SK-N-SH (cell line): ENCODE results near the gene RPL13. TPM values are rescaled to one million over a fixed set of nuclear protein-coding genes. Genes with fewer than 3 reads are reported as not detected.
"Not testable (repeated sequence)": the region's sequence is repeated elsewhere in the genome, so short reads cannot be mapped to it uniquely, and the experiment has no call there.

ENCODE experiments used
- CTCF ChIA-PET: fragments of 300-600, 350-600 bp; formaldehyde crosslinking; extraction: SDS; loops from one replicate; lab custom pipeline; 2021; lab: Yijun Ruan, JAX
- POLR2A ChIA-PET: fragments of 350-600 bp; sonication (Branson Sonifier 250); formaldehyde crosslinking; extraction: SDS; loops from one replicate; lab custom pipeline; 2020; ENCODE audit warnings: antibody characterized with exemption, inconsistent platforms; lab: Yijun Ruan, JAX
- DNase-seq: peaks from one replicate; pipeline ENCODE4 v3.0.0; 2012
- H2AFZ ChIP-seq: fragments of 200-600 bp; sonication (generic); 2 replicates; pipeline ENCODE4 v1.8.1; 2016; ENCODE audit warnings: antibody characterized with exemption, mild to moderate bottlenecking, low read depth
- H3F3A ChIP-seq: fragments of 200-600 bp; sonication (generic); replicated peaks from 2 replicates; pipeline ENCODE3; 2016; ENCODE audit warnings: antibody characterized with exemption, mild to moderate bottlenecking; ENCODE audit not compliant: insufficient read depth
- H3K27ac ChIP-seq, 2 experiments: fragments of 200-500 bp in 1 of 2; fragments of 200-600 bp in 1 of 2; sonication (Bioruptor generic) in 1 of 2; sonication (generic), shearing (Covaris generic) in 1 of 2; 2 replicates each; pipeline versions ENCODE4 v1.5.1 to v1.6.1; 2014 to 2016; ENCODE audit warnings: low read depth in 2 of 2, inconsistent platforms in 1 of 2, low read length in 1 of 2, mild to moderate bottlenecking in 1 of 2, mixed read lengths in 1 of 2
- H3K27me3 ChIP-seq: fragments of 200-600 bp; sonication (generic), shearing (Covaris generic); 2 replicates; pipeline ENCODE4 v1.6.1; 2016; ENCODE audit warnings: mixed run types; ENCODE audit not compliant: insufficient read depth
- H3K36me3 ChIP-seq, 2 experiments: fragments of 200-500 bp in 1 of 2; fragments of 200-600 bp in 1 of 2; sonication (Bioruptor generic) in 1 of 2; sonication (generic) in 1 of 2; replicated peaks in 1 of 2; 2 replicates each; pipeline versions ENCODE3 to v1.5.1; 2014 to 2016; ENCODE audit warnings: low read length in 1 of 2, mild to moderate bottlenecking in 1 of 2; ENCODE audit not compliant: insufficient read depth in 2 of 2, control insufficient read depth in 1 of 2
- H3K4me1 ChIP-seq, 2 experiments: fragments of 200-500 bp in 1 of 2; fragments of 200-600 bp in 1 of 2; sonication (Bioruptor generic) in 1 of 2; sonication (generic), shearing (Covaris generic) in 1 of 2; 2 replicates each; pipeline versions ENCODE4 v1.5.1 to v1.6.1; 2014 to 2016; ENCODE audit warnings: low read depth in 1 of 2, low read length in 1 of 2, mixed run types in 1 of 2; ENCODE audit not compliant: insufficient read depth in 2 of 2, control insufficient read depth in 1 of 2
- H3K4me2 ChIP-seq: fragments of 200-600 bp; sonication (generic), shearing (Covaris generic); 2 replicates; pipeline ENCODE4 v1.6.1; 2017; ENCODE audit warnings: mixed run types
- H3K4me3 ChIP-seq, 2 experiments: fragments of 200-500 bp in 1 of 2; fragments of 200-600 bp in 1 of 2; sonication (Bioruptor generic) in 1 of 2; sonication (generic), shearing (Covaris generic) in 1 of 2; 2 replicates each; pipeline versions ENCODE4 v1.5.1 to v1.8.1; 2014 to 2016; ENCODE audit warnings: low read depth in 2 of 2, inconsistent platforms in 1 of 2, low read length in 1 of 2, mild to moderate bottlenecking in 1 of 2, mixed read lengths in 1 of 2, moderate library complexity in 1 of 2
- H3K79me2 ChIP-seq: fragments of 200-600 bp; sonication (generic); 2 replicates; pipeline ENCODE4 v1.8.1; 2017; ENCODE audit warnings: mild to moderate bottlenecking; ENCODE audit not compliant: insufficient read depth
- H3K9ac ChIP-seq: fragments of 200-600 bp; sonication (generic); 2 replicates; pipeline ENCODE4 v1.6.1; 2017; ENCODE audit warnings: mixed run types
- H3K9me2 ChIP-seq: fragments of 200-600 bp; sonication (generic); 2 replicates; pipeline ENCODE4 v1.6.1; 2017; ENCODE audit warnings: mixed run types
- H3K9me3 ChIP-seq: fragments of 200-600 bp; sonication (generic); 2 replicates; pipeline ENCODE4 v1.6.1; 2017; ENCODE audit warnings: mixed run types, mild to moderate bottlenecking, moderate library complexity
- H4K20me1 ChIP-seq: fragments of 200-600 bp; sonication (generic); 2 replicates; pipeline ENCODE4 v1.6.1; 2017; ENCODE audit warnings: mild to moderate bottlenecking, mixed run types; ENCODE audit not compliant: insufficient read depth
- CHD2 ChIP-seq: fragments of 150-350 bp; IDR thresholded peaks from 2 replicates; pipeline ENCODE4 v1.6.1; 2018; ENCODE audit warnings: low read length; ENCODE audit not compliant: partially characterized antibody
- CTCF ChIP-seq: fragments of 200-600 bp; sonication (generic); IDR thresholded peaks from 2 replicates; pipeline ENCODE4 v1.6.1; 2017; ENCODE audit warnings: antibody characterized with exemption, mild to moderate bottlenecking, moderate library complexity
- FOSL2 ChIP-seq: IDR thresholded peaks from 2 replicates; pipeline ENCODE4 v1.4.0; 2012; ENCODE audit warnings: low read depth, mild to moderate bottlenecking, moderate library complexity, borderline replicate concordance
- FOXJ3 ChIP-seq: sonication (generic); formaldehyde crosslinking; IDR thresholded peaks from 2 replicates; pipeline ENCODE4 v1.5.1; 2020; ENCODE audit warnings: mild to moderate bottlenecking, missing genetic modification reagents
- JUND ChIP-seq: IDR thresholded peaks from 2 replicates; pipeline ENCODE4 v1.4.0; 2012
- PBX3 ChIP-seq: IDR thresholded peaks from 2 replicates; pipeline ENCODE4; 2012
- REST ChIP-seq: IDR thresholded peaks from 2 replicates; pipeline ENCODE4 v1.6.1; 2012; ENCODE audit warnings: mild to moderate bottlenecking, low read depth, low read length, moderate library complexity
- SMC3 ChIP-seq: IDR thresholded peaks from 2 replicates; pipeline ENCODE4 v1.6.1; 2012; ENCODE audit warnings: low read depth, low read length, improper control_type of control experiment
- TAF1 ChIP-seq: IDR thresholded peaks from 2 replicates; pipeline ENCODE4 v1.6.1; 2012; ENCODE audit warnings: low read depth, mild to moderate bottlenecking, low read length, moderate library complexity, borderline replicate concordance
- YY1 ChIP-seq: IDR thresholded peaks from 2 replicates; pipeline ENCODE4 v1.4.0; 2012; ENCODE audit warnings: low read depth, mild to moderate bottlenecking
- ZBTB33 ChIP-seq: IDR thresholded peaks from 2 replicates; pipeline ENCODE4 v1.4.0; 2012; ENCODE audit warnings: low read depth, borderline replicate concordance
- WGBS: methylation state at CpG from one replicate; pipeline ENCODE4 v1.1.6; 2017; ENCODE audit warnings: low lambda C conversion rate; 5-methylcytosine and 5-hydroxymethylcytosine counted together
- polyA plus RNA-seq, 3 experiments: library from polyadenylated mRNA; depleted of rRNA; stranded (reverse); fragments of >200 nt; gene quantifications; 2 replicates each; pipeline ENCODE4 v1.2.3, GENCODE V29; 2012

Gene RPL13
- polyA plus RNA-seq, 1 of the 3 experiments (the other 2 are of a cell fraction), result 4,635 TPM

GRCh38 chr16:89570342-89570923, 10.0 kb downstream of the RPL13 start (continued):
- TF ChIP-seq REST (no peak), TAF1 (no peak), PBX3 (no peak), ZBTB33 (no peak)

- H3K36me3 ChIP-seq, H3K9ac ChIP-seq, H3K27ac ChIP-seq, H4K20me1 ChIP-seq, CTCF ChIA-PET, H3K27me3 ChIP-seq, H2AFZ ChIP-seq, POLR2A ChIA-PET, H3K9me2 ChIP-seq, H3K4me3 ChIP-seq, H3K4me2 ChIP-seq, H3K9me3 ChIP-seq, H3K79me2 ChIP-seq, DNase-seq, H3F3A ChIP-seq: not testable (repeated sequence)
- H3K4me1 ChIP-seq, result peaks cover 0 to 17% of the 10 kb centered on the region in 2 experiments; a peak in 1 of 4 replicates
- WGBS, result 91% methylated on average over 36 of the region's 36 CpGs
These were observed 10.6 kb downstream of the RPL13 start for GRCh38 chr16:89570983-89571598.

GRCh38 chr16:89571636-89572035, 11.2 kb downstream of the RPL13 start:
- Histone ChIP-seq H3K9me3 (no peaks in the 10 kb centered on the region), H3K27ac (no peak overlapping the region; a peak in 1 of 4 replicates), H3K79me2 (no peaks in the 10 kb centered on the region), H2AFZ (no peak overlapping the region), H3K4me3 (no peak overlapping the region), H3K4me1 (peaks cover 0 to 16% of the 10 kb centered on the region in 2 experiments; a peak in 1 of 4 replicates), H3K27me3 (no peaks in the 10 kb centered on the region), H4K20me1 (0 out of 2 replicates have a peak, but pooled peaks cover 3% of the 10 kb centered on the region), H3K4me2 (no peak overlapping the region), H3K9ac (no peak overlapping the region), H3K36me3 (no peaks in the 10 kb centered on the region), H3F3A (peaks cover 1% of the 10 kb centered on the region), H3K9me2 (no peaks in the 10 kb centered on the region)
- DNase-seq, result no peak
- ChIA-PET POLR2A (no interaction called here), CTCF (no interaction called here)
- 91% methylated on average over 14 of the region's 18 CpGs for WGBS
- TF ChIP-seq SMC3 (no peak), FOXJ3 (CRISPR knock-in tag) (no peak), FOSL2 (no peak), JUND (no peak), YY1 (no peak), ZBTB33 (no peak), CTCF (no peak), CHD2 (no peak)
